SK-N-SH treated with all-trans-retinoic acid at 6 μM for 48 hours (cell line): ENCODE results near the gene GOLGA8T.
"Not testable (repeated sequence)": the region's sequence is repeated elsewhere in the genome, so short reads cannot be mapped to it uniquely, and the experiment has no call there.

Experiments used
- ATAC-seq: fragments of 200-7000 bp; cut with Tn5 transposase; 3 replicates; pipeline ENCODE4 v1.9.1; 2020; ENCODE audit warnings: mild to moderate bottlenecking, moderate library complexity

GOLGA8T gene

DNA sequence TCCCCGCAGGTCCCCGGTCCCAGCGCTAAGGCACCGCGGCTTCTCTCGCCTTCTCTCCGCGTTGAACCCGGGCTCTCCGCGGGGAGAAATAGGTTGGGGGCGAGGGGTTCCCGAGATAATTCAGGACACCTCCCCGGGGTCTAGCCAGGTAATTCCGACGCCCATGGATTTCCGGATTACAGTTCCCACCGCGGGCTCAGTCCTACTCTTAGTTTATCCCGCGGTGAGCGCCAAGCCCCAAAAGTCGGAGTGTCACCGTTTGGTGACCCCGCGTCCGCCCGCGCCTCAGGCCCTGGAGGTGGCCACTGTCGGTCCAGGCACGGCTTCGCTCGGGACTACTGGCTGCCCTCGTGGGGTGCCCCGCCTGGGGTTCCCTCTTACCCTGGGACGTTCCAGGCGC lies 56.8 kb downstream of the GOLGA8T start:
- ATAC-seq, result not testable (repeated sequence)

DNA sequence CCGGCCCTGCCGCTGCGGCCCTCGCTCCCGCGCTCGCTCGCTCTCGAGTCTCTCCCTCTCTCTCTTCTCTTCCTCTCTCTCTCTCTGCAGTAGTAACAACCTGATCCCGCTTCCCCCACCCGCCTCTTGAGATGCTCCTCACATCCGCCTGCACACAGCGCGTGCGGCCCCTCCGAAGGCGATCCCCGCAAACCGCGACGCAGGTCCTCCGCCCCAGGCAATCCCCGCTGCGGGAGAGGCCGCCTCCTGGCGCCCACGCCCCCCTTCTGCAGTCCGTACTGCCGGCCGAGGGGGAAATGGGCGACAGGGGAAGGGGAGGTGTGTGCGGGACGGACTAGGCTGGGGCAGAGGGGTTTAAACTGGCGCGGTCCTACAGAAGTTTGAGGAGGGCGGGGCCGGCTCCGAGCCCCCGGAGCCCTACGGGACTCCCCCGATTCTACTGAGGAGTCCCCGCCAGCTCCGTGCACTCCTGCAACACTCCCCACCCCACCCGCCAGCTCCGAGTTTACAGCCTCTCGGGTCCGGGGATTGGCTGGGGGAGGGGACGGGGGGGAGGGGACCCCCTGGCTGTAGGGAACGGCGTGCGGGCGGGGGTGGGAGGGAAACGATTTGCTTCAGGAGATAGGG lies 57.4 kb downstream of the GOLGA8T start:
- ATAC-seq, result not testable (repeated sequence)

DNA sequence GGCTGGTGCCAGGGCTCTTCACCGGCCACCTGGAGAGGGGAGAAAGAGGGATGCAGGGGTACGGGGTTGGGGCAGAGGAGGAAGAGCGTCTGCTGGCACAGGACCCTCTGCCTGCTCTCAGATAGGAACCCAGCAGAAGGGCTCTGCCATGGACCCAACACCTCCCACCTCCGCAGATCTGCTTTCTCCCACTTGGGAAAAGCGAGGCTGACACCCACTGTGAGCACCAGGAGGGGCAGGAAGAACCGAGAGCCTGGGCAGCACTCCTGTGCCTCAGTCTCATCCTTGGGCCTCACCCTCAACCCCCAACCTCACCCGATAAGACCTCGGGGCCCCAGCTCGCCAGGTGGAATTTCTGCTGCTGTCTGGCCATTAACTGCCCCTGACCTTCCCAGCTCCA lies 58.0 kb downstream of the GOLGA8T start:
- not testable (repeated sequence) for ATAC-seq
